Calu3 (cell line): Measurements from ENCODE around the gene ACACA. TPM values are rescaled to one million over a fixed set of nuclear protein-coding genes. Genes with fewer than 3 reads are reported as not detected.

Experiments
- BruUV-seq: library from RNA; stranded (reverse); fragments of 400-500 nt; replicated peaks from 2 replicates; lab custom pipeline; 2021; lab: Mats Ljungman, UMichigan
- CTCF ChIA-PET: fragments of 300-600 bp; sonication (Branson Sonifier 250); formaldehyde crosslinking; loops from one replicate; lab custom pipeline; 2022; ENCODE audit warnings: antibody characterized with exemption; lab: Charles Lee
- DNase-seq: peaks from one replicate; pipeline ENCODE4 v3.0.0; 2022
- H3K27ac Mint-ChIP-seq: one replicate; pipeline ENCODE4 v1.8.0; 2022; ENCODE audit warnings: mixed read lengths; ENCODE audit not compliant: unreplicated experiment
- H3K27me3 Mint-ChIP-seq: one replicate; pipeline ENCODE4 v1.8.0; 2022; ENCODE audit warnings: mixed read lengths; ENCODE audit not compliant: unreplicated experiment
- H3K36me3 Mint-ChIP-seq: one replicate; pipeline ENCODE4 v1.8.0; 2022; ENCODE audit warnings: mild to moderate bottlenecking, moderate library complexity, mixed read lengths; ENCODE audit not compliant: insufficient read depth, unreplicated experiment
- H3K4me1 Mint-ChIP-seq: one replicate; pipeline ENCODE4 v1.8.0; 2022; ENCODE audit warnings: mild to moderate bottlenecking, low read depth, mixed read lengths; ENCODE audit not compliant: unreplicated experiment
- H3K4me3 Mint-ChIP-seq: one replicate; pipeline ENCODE4 v1.8.0; 2022; ENCODE audit warnings: mild to moderate bottlenecking, low read depth, moderate library complexity, mixed read lengths; ENCODE audit not compliant: unreplicated experiment
- H3K9me3 Mint-ChIP-seq: one replicate; pipeline ENCODE4 v1.8.0; 2022; ENCODE audit warnings: low read depth, mixed read lengths; ENCODE audit not compliant: unreplicated experiment
- CTCF ChIP-seq: fragments of 200-600 bp; IDR thresholded peaks from one replicate; pipeline ENCODE4 v1.8.0; 2022; ENCODE audit warnings: antibody characterized with exemption; ENCODE audit not compliant: unreplicated experiment
- intact Hi-C: fragments of 100-400 bp; cut with micrococcal nuclease; formaldehyde crosslinking; loops from one replicate; pipeline ENCODE4 v1.10.0; 2022; ENCODE audit not compliant: unreplicated experiment
- total RNA-seq: library from RNA; stranded (reverse); gene quantifications from 2 replicates; pipeline ENCODE4 v1.2.3, GENCODE V29; 2022

Gene ACACA
- total RNA-seq, 1 experiment from 2014 or later: 392 TPM

DNA sequence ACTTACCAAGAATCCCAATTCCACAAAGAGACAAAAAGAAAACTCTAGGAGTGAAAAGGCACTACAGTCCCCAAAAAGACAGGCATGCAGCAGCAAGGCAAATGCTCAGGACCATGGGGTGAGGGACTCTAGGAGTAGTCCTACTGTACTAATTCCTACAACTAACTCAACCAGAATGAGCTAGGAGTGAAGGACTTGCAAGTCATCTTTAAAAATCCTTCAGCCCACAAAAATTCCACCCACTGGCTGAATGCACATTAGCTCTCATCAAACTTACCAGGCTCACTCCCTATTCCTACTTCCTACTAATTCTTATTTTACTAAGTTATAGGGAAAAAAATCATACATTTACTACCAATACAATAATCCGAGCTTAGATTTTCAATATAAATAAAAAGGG is 172.5 kb downstream of the ACACA start:
- H3K36me3 Mint-ChIP-seq: peaks cover 69% of the 10 kb centered on the region
- H3K9me3 Mint-ChIP-seq: no peaks in the 10 kb centered on the region
- CTCF ChIA-PET: interaction anchor here (0.6 to 1.7 kb wide), 5 partner anchors 8 to 473 kb away, joined by 3 to 4 read pairs (median 3); no protein-coding TSS in a partner anchor

GRCh38 chr17:37233036-37233435 is 173.6 kb downstream of the ACACA start:
- CTCF ChIA-PET: interaction anchor here (0.6 to 1.7 kb wide), 4 partner anchors 8 to 630 kb away, joined by 3 to 8 read pairs (median 4); no protein-coding TSS in a partner anchor
- Mint-ChIP-seq H3K4me1 (no peaks in the 10 kb centered on the region), H3K36me3 (peaks cover 75% of the 10 kb centered on the region), H3K4me3 (no peak overlapping the region), H3K27ac (no peak overlapping the region), H3K27me3 (no peaks in the 10 kb centered on the region), H3K9me3 (no peaks in the 10 kb centered on the region)
- no TSS peak for BruUV-seq
- DNase-seq: no peak
- TF ChIP-seq CTCF: no peak
- intact Hi-C loops: no loop called here

More for the DNA sequence above, 172.5 kb downstream of the ACACA start:
- TF ChIP-seq CTCF: no peak
- H3K27me3 Mint-ChIP-seq: no peaks in the 10 kb centered on the region
- no peak overlapping the region for H3K27ac Mint-ChIP-seq
- H3K4me3 Mint-ChIP-seq: no peak overlapping the region
- DNase-seq: no peak
- intact Hi-C loops: no loop called here
- BruUV-seq: no TSS peak
- H3K4me1 Mint-ChIP-seq: no peaks in the 10 kb centered on the region

DNA sequence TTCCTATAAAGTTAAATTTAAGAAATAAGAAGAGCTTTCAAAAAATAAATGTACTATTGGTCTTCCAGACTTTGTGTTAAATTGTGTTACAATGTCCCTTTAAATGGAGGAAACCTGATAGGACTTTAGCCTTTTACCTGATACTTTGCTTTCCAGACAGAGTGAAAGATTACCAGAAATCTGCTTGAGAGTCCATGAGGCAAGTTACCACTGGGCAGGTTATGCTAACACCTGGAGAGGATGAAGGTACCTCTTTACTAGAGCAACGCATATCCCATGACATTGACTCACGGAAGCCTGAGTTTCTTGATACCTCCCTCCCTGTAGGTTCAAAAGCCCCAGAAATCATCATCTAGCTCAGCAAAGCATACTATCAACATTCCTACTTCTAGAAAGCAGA is 174.7 kb downstream of the ACACA start:
- TF ChIP-seq CTCF: no peak
- Mint-ChIP-seq H3K4me1 (no peaks in the 10 kb centered on the region), H3K9me3 (no peaks in the 10 kb centered on the region), H3K27me3 (no peaks in the 10 kb centered on the region), H3K27ac (no peak overlapping the region), H3K36me3 (peaks cover 69% of the 10 kb centered on the region), H3K4me3 (no peak overlapping the region)
- BruUV-seq: no TSS peak
- CTCF ChIA-PET: interaction anchor here (0.6 to 1.7 kb wide), 4 partner anchors 10 to 659 kb away, joined by 3 to 8 read pairs (median 4); no protein-coding TSS in a partner anchor
- intact Hi-C loops: no loop called here
- DNase-seq: no peak

DNA sequence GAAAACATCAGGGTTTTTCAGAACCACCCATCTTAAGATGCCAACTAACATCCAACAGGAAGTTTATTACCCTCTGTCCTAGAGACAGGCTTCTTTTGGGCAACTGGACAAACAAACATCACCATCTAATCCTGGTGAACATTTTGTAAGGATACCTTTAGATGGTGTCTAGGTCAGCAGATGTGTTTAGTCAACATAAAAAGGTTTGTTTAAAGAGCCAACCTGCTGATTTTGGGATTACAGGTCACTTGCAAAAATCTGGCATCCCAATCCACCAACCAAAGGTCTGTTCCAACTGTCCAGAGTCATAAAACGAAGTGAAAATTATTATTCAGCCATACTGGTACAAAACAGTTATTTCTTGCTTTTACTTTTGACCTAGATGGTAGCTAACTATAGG is 176.0 kb downstream of the ACACA start:
- H3K27me3 Mint-ChIP-seq: no peaks in the 10 kb centered on the region
- no peak overlapping the region for H3K4me3 Mint-ChIP-seq
- TF ChIP-seq CTCF: no peak
- H3K9me3 Mint-ChIP-seq: no peaks in the 10 kb centered on the region
- CTCF ChIA-PET: interaction anchor here (1.0 to 1.7 kb wide), 2 partner anchors 125 to 665 kb away, joined by 3 read pairs; no protein-coding TSS in a partner anchor
- no peak for DNase-seq
- H3K27ac Mint-ChIP-seq: no peak overlapping the region
- no TSS peak for BruUV-seq
- peaks cover 70% of the 10 kb centered on the region for H3K36me3 Mint-ChIP-seq
- intact Hi-C loops: no loop called here
- H3K4me1 Mint-ChIP-seq: no peaks in the 10 kb centered on the region
